Measurements from ENCODE around the gene TCEA2.

The TCEA2 gene

GRCh38 chr20:64077541-64077875, 14.5 kb downstream of the TCEA2 start:
- H3K27me3 ChIP-seq (replicated peaks) = no peaks in the 10 kb centered on the region
- no peak for DNase-seq
- TF ChIP-seq CTCF (IDR thresholded peaks at IDR 0.05; ENCODE audit: low read depth, low read length, missing control alignments) = no peak
- H3K4me3 ChIP-seq (ENCODE audit: low read depth, low read length) = no peak overlapping the region
- H3K27ac ChIP-seq = no peak overlapping the region
- in situ Hi-C loops (cut with HindIII; ENCODE audit: low pct_ligation_motif_present, low sequenced_read_pairs) = no loop called here
- no peaks in the 10 kb centered on the region for H3K36me3 ChIP-seq (replicated peaks)

- Histone ChIP-seq H3K27me3 (replicated peaks) (no peaks in the 10 kb centered on the region), H3K4me3 (ENCODE audit: low read depth, low read length) (no peak overlapping the region), H3K27ac (no peak overlapping the region), H3K36me3 (replicated peaks) (no peaks in the 10 kb centered on the region)
- in situ Hi-C loops (cut with HindIII; ENCODE audit: low pct_ligation_motif_present, low sequenced_read_pairs) = no loop called here
- no peak for DNase-seq
- TF ChIP-seq CTCF (IDR thresholded peaks at IDR 0.05; ENCODE audit: low read depth, low read length, missing control alignments) = no peak
Measured at GRCh38 chr20:64077876-64078551, 15.0 kb downstream of the TCEA2 start.

- Histone ChIP-seq H3K27ac (no peak overlapping the region), H3K4me3 (ENCODE audit: low read depth, low read length) (peak overlapping the region; percentile 63), H3K27me3 (replicated peaks) (peaks cover 3% of the 10 kb centered on the region), H3K36me3 (replicated peaks) (no peaks in the 10 kb centered on the region)
- no peak for DNase-seq
- TF ChIP-seq CTCF (IDR thresholded peaks at IDR 0.05; ENCODE audit: low read depth, low read length, missing control alignments) = no peak
- in situ Hi-C loops (cut with HindIII; ENCODE audit: low pct_ligation_motif_present, low sequenced_read_pairs) = no loop called here
Measured at GRCh38 chr20:64078934-64079272, 15.9 kb downstream of the TCEA2 start.

GRCh38 chr20:64079273-64080012, 16.4 kb downstream of the TCEA2 start, which contains the start of gene RGS19:
Gene RGS19, minus strand, starts transcription at chr20:64079518. Its CDS starts 2,632 bp downstream, at chr20:64076886.
- H3K36me3 ChIP-seq (replicated peaks) = no peaks in the 10 kb centered on the region
- H3K27ac ChIP-seq = no peak within 1 kb of the TSS
- no peak for TF ChIP-seq CTCF (IDR thresholded peaks at IDR 0.05; ENCODE audit: low read depth, low read length, missing control alignments)
- peak within 1 kb of the TSS; percentile 63 for H3K4me3 ChIP-seq (ENCODE audit: low read depth, low read length)
- in situ Hi-C loops (cut with HindIII; ENCODE audit: low pct_ligation_motif_present, low sequenced_read_pairs) = no loop called here
- H3K27me3 ChIP-seq (replicated peaks) = peaks cover 8% of the 10 kb centered on the region
- no peak for DNase-seq

GRCh38 chr20:64080013-64080812, 17.2 kb downstream of the TCEA2 start, which contains the start of gene OPRL1:
Gene OPRL1, plus strand, starts transcription at chr20:64080082. Its CDS starts 12,639 bp downstream, at chr20:64092721.
- Histone ChIP-seq H3K27me3 (replicated peaks) (peaks cover 16% of the 10 kb centered on the region), H3K4me3 (ENCODE audit: low read depth, low read length) (peak within 1 kb of the TSS; percentile 63), H3K36me3 (replicated peaks) (no peaks in the 10 kb centered on the region), H3K27ac (no peak within 1 kb of the TSS)
- in situ Hi-C loops (cut with HindIII; ENCODE audit: low pct_ligation_motif_present, low sequenced_read_pairs) = no loop called here
- no peak for DNase-seq
- no peak for TF ChIP-seq CTCF (IDR thresholded peaks at IDR 0.05; ENCODE audit: low read depth, low read length, missing control alignments)

All from brain microvascular endothelial cell (primary cell).